ENCODE data around the gene GFRA1.

The GFRA1 gene, protein sequence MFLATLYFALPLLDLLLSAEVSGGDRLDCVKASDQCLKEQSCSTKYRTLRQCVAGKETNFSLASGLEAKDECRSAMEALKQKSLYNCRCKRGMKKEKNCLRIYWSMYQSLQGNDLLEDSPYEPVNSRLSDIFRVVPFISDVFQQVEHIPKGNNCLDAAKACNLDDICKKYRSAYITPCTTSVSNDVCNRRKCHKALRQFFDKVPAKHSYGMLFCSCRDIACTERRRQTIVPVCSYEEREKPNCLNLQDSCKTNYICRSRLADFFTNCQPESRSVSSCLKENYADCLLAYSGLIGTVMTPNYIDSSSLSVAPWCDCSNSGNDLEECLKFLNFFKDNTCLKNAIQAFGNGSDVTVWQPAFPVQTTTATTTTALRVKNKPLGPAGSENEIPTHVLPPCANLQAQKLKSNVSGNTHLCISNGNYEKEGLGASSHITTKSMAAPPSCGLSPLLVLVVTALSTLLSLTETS

DNA sequence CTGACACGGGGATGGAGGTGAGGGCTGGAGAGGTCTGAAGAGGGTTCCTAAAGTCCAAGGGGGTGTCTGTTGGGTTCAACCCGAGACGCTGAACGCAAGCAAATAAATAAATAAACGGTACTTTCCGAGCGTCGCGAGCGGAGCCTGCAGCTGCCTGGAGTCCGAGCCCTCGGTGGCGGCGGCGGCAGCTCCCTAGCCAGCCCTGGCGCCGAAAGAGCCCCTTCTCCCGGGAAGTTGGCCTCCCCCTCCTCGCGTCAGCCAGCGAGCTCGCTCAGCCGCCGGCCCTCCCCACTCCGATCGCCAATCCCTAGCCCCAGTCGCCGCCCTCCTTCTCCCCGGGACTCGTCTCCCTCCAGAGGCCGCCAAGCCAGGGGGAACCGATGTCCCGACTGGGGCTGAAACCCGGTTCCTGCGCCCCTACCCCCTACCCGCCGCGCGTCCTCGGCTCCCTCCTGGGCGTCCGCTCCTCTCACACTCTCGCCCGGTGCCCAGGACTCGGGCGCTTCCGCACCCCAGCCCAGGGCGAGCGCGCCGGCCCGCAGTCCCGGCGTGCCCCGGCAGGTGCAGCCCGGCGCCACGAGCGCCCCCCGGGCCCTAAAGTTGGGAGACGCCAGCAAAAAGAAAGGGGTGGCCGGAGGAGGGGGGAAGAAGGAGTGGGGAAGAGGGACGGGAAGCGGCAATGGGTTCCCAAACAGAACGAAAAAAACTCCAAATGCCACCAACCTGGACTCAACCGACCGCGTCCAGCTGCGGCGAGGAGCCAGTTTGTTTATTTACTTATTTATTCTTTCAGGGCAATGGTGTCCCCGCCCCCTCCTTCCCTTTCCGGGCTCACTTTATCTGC, at the start of gene GFRA1:
Gene GFRA1 (minus strand): TSS at position 767 of the 844 bp plus-strand sequence. CDS start 1,177 bp downstream, outside the sequence.
- no peak for DNase-seq

DNA sequence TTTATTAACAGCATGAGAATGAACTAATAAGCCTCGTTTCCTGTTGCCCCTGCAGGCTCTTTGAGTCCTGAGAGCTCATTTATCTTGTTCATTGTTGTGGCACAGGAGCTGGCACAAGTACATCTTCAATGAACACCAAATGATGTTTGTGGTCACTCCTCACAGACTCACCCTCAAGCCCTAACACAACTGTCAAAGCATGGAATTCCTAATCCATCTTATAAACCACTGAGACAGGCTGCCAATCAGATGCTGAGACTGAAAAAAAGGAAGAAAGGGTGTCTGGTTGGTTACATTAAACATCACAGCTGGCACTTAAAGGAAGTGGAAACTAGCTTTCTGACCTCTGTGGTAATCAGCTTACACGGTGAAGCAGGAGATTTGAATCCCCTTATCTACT, 43.5 kb upstream of the GFRA1 start:
- DNase-seq: no peak

GRCh38 chr10:116312548-116312947, 39.5 kb upstream of the GFRA1 start:
- no peak for DNase-seq

DNA sequence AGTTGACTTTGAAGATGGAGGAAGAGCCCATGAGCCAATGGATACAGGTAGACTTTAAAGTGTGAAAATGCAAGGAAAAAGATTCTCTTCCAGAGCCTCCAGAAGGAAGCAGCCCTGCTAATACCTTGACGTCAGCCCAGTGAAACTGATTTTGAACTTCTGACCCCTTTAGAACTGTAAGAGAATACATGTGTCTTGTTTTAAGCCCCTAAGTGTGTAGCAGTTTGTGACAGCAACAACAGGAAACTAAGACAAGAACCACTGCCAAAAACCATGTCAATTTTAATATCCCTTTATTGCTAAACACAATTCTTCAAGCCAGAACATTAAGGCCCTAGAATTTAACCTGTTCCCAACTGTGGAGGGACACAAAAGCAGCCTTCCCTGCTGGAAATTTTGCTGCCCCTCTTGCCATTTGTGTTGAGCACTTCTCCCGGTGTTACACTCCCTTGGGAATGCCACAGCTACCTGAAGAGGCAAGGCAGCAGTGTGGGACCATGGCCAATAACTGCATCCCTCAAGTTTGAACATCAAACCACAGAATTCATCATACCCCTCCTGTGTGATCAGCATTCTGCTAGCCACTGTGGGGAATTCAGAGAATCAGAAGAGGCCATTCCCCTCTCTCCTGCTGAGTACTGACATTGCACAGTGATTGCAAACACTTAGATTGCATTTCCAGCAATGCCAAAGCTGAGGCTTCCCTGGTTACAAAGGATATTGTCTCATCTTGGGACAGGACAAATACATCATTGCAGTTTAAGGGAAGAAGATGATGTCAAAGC, 38.9 kb upstream of the GFRA1 start:
- DNase-seq: no peak

GRCh38 chr10:116311016-116311415, 38.0 kb upstream of the GFRA1 start:
- DNase-seq: no peak

- no peak for DNase-seq
Observed at GRCh38 chr10:116307455-116307854, 34.4 kb upstream of the GFRA1 start.

DNA sequence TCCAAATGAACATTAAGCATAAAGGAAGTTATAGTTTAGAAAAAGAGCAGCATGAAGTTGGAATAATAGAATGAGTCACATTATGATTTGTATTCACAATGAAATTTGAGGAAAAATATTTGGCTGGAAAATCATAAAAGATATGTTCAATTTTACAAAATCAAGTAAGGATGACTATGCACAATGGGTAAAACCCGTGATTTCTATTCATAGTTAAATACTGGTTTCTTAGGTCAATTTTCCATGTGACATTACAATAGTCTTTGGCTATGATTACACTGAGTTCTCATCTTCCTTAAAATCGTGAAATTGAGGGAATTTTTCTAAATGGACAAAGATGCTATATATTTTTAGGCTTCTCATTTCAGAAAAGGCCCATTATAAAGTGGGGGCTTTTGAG, 33.8 kb upstream of the GFRA1 start:
- no peak for DNase-seq

GRCh38 chr10:116304923-116305322, 31.9 kb upstream of the GFRA1 start:
- no peak for DNase-seq

DNA sequence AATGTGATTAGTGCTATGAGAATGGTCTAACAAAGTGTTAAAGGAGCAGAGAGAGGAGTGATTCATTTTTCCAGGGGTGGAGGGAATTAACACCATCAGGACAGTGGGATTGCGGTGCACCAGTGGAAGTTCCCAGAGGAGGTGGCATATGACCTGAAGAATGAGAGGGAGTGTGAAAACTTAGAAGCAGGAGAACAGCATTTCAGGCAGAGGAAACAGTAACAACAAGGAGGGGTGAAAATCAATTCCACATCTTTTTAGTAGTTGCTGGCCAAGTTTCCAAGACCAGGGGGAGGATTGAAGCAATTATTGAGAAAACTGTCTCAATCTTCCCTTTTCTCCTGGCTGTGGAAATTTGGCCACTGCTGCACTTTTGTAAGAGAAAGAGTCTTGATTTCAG, 27.5 kb upstream of the GFRA1 start:
- no peak for DNase-seq

DNA sequence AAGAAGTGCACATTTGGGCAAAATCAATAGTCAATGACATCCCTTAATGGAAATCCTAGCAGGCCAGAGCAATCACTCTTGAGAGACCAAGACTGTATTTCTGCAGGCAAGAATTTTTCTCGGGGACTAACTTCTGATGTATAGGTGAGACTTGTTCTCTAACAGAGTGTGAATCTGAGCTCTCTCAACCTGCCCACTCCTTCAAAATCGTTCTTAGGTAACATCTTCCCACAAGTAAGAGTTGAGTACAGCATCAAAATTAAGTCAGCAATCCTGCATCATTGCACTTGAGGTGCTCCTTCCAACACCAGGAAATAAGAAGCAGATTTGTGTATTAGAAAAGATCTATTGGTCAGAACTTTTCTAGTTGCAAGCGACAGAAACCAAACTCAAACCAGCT, 25.6 kb upstream of the GFRA1 start:
- no peak for DNase-seq

- DNase-seq: no peak
Observed at GRCh38 chr10:116296291-116296721, 23.3 kb upstream of the GFRA1 start.

DNA sequence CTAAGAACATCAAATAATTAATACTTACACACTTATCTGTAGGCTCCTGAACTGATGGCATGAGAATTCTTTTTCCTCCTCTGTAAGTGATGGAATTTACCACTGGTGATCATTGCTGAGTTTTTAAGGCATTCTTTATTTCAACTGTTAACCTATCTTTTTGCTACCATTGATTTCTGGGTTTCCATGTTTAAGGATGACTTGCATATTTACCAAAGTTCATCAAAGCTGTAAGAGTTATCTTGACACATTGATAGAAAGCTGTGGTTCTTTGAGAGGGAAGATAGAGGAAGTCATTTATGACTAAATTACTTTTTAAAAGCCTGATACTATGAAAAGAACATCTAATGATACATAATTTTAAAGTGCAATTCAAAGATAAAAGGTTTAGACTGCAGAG, 19.5 kb upstream of the GFRA1 start:
- no peak for DNase-seq

- no peak for DNase-seq
Observed at GRCh38 chr10:116289652-116290051, 16.6 kb upstream of the GFRA1 start.

- DNase-seq: no peak
Observed at GRCh38 chr10:116287906-116288501, 15.0 kb upstream of the GFRA1 start.

- DNase-seq: no peak
Observed at GRCh38 chr10:116286626-116287200, 13.7 kb upstream of the GFRA1 start.

- DNase-seq: no peak
Observed at GRCh38 chr10:116281775-116282174, 8.8 kb upstream of the GFRA1 start.

DNA sequence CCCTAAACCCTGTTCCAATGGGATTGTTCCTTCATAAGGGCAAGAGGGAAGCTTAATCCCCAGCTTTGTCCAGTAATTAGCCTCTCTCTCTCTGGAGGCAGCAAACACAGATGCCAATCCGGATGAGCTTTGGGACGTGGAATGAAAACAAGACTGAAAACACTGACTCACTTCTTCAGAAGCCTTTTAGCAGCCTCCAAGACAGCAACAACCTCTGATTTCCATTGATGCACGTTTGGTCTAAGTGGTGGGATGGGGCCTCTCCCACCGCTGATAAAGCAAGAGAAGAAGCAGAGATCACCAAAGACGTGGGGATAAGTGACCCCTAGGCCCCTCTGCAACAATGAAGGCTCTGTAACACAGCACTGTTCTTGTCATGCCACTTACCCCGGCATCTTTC, 5.8 kb upstream of the GFRA1 start:
- no peak for DNase-seq

- no peak for DNase-seq
Observed at GRCh38 chr10:116276981-116277380, 4.0 kb upstream of the GFRA1 start.

DNA sequence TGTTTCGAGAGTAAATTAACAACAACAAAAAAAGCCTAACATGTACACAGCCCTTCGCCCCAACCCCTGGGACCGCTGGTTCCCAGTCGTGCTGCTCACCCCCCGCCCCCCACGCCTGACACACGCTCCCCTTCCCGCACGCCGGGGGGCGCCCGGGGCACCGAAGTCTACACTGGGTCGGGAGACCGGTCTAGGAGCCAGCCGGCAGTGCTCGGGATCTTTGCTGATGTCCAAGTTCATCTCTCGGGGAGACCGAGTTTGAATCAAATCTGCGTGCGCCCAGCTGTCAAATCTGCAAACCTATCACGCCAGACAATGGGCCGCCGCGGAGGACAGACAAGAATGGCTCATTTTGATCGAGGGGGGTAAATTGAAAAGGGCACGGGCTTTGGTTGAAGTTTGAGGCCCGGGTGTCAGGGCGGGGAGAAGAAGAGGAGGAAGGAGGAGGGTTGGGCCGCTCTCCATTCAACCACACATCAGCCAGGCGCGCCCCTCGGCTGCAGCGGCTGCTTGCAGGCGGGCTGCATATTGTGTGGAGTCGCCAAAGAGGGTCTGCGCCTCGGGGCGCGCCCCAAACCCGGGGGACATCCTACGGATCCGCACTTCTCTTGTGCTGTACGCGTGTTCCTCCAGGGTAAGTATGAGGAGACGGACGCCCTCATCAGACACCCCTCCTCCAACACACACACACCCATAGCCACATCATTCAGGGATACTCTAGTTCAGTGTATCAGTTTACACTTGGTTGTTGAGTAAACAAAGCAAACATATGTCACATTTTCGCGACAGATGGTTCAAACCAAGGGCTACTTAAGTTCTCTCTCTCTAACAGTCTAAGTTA, 1.3 kb upstream of the GFRA1 start:
- DNase-seq: no peak

- no peak for DNase-seq
Observed at GRCh38 chr10:116271593-116272439, 1.2 kb downstream of the GFRA1 start.
